Skin of body (tissue), 2 donors: ENCODE data around the gene IRAG1. TPM values are rescaled to one million over a fixed set of nuclear protein-coding genes. Genes with fewer than 3 reads are reported as not detected.

Experiments
- DNase-seq: peaks from one replicate; lab custom pipeline; 2025; lab: John Stamatoyannopoulos, UW
- total RNA-seq: library from RNA; depleted of rRNA; stranded (reverse); fragments of >200 nt; gene quantifications from one replicate; pipeline ENCODE4 v1.2.3, GENCODE V29; 2014

IRAG1 gene
- total RNA-seq, 1 donor from 2014 or later: 3.4 TPM

DNA sequence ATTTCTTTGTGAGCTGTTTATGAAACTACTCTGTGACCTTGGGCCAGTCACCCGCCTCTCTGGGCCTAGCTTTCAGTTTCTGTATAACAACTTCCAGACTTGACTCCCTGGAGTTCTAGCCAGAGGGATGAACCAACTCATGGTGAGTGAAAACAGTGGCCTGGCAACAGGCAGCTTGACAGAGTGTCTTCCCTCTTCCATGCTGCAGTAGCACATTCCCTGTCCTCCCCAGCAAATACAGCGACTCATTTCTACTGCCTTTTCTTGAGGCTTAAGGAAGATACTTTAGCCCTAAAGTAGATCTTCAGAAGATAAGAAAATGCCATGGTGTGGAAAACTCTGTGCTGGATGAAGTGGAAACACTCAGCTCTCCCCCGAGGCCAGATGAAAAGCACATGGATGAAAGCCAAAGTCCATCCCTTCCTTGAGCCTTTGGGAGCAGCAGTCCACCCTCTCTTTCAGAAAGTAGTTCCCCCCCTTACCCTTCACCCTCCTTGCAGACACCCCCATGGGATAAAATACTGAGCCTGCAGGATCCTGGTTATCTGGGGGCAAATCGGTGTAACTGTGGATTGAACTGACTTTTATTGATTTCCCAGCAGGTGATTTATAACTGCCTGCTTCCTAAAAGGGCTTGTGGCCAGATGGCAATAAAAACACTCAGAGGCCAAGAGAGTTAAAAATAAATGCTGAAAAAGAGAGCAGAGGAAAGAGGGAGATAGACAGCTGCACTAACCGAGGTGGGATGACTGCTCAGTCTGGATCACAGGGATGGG lies 24.1 kb downstream of the IRAG1 start:
- DNase-seq: no peak

GRCh38 chr11:10667521-10667885 lies 26.1 kb downstream of the IRAG1 start:
- no peak for DNase-seq

- no peak for DNase-seq
Observed at GRCh38 chr11:10666556-10667520, 26.7 kb downstream of the IRAG1 start.

- no peak for DNase-seq
Observed at GRCh38 chr11:10664496-10664895, 29.1 kb downstream of the IRAG1 start.

DNA sequence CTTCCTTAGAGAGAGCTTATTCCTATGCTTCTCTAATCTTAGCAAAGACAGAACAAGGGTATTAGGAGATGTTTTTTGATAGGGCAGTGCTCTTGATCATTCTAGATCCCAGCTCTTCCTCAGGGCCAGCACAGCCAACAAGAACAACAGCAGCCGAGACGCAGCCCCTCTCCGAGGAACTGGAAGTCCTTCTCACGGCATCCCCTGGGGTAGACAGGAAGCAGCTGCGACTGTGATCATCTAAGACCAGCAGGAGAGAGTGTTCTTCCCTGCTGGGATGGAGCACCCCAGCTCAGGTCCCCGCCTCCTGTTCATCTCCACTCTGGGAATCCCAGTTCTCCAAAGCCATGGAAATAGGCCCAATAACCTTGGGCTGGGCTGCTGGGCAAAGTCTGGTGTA lies 29.6 kb downstream of the IRAG1 start:
- DNase-seq: no peak

GRCh38 chr11:10663365-10663764 lies 30.2 kb downstream of the IRAG1 start:
- DNase-seq: no peak

- DNase-seq: no peak
Observed at GRCh38 chr11:10660323-10660722, 33.2 kb downstream of the IRAG1 start.

DNA sequence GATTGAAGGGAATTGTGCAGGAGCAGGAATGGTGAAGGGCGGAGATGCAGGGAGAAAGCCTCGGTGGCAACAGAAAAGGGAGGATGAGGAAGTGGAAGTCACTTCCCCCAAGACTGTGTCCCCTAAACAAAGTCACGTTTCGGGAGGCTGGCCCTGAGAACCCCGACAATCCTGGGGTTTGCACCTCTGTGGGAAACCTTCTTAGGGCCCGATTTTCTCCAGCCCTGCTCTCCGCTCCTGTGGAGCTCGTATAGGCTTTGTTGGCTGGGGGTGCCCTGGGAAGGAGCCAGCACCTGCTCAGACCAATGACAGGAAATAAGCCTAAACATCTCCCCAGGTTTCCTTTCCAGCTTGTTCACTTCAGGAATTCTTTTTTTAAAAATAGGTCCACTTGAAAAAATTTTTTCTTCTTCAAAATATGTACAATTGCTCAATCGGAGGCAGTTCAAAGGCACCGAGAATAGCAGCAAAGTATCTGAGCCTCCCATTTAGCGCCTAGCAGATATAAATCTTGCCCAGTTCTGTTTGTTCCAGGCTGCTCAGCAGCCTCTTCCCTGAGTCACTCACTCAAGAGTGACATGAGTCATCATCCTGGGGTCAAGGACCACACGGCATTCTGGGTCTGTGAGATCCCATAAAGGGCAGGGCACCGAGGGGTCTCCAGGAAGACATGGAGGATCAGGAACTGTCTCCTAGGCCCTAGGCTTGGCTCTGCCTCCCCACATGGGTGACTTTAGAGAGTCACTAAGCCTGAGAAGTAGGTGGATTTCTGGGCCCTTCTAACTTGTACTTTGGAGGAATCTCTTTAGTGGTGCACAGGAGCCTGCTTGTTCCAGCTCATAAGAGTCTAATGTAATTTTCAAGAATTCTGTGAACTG lies 34.0 kb downstream of the IRAG1 start:
- DNase-seq: no peak

- no peak for DNase-seq
Observed at GRCh38 chr11:10658621-10659338, 34.8 kb downstream of the IRAG1 start.

DNA sequence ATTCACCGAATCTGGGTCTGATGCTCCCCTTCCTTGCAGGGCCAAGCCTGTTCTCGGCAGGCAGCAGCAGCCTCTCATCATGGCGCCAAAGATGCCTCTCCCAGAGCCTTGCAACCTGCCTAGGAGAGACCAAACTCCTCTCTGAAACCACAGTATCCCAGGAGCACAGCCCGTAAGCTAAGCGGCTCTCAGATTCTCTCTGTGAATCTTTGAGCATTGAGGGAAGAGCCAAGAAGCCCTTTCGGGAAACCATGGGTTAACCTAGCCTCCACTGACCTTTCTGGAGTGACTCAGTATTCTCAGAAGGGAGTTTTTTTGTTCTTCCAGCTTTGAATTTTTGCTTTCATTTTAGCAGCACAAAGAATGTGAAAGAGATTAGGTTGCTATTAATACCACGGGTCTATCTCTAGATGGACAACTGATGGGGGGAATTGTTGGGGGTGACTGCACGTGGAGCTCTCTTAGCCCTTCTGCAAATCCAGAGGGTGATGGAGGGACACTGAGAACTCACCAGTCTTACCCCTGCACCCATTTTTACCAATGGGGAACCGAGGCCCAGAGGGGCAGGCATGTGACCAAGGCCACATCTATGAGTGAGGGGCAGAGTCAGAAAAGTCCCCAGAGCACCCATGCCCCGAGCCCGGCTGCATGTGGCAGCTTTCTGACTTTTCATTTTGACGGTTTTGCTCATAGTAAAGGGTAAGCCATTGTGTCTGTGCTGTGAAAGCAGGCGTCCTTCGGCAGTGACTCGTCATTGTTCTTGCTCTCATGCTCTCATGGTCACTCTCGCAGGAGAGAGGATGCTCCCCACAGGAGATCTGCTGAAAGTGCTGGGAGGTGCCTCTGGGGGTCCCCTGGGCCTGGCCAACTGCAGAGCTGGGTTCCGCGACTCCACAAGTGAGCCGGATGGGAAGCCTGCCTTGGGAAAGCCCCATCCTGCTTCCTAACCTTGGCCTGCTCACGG lies 36.0 kb downstream of the IRAG1 start:
- no peak for DNase-seq

GRCh38 chr11:10655943-10656576 lies 37.5 kb downstream of the IRAG1 start:
- DNase-seq: no peak

DNA sequence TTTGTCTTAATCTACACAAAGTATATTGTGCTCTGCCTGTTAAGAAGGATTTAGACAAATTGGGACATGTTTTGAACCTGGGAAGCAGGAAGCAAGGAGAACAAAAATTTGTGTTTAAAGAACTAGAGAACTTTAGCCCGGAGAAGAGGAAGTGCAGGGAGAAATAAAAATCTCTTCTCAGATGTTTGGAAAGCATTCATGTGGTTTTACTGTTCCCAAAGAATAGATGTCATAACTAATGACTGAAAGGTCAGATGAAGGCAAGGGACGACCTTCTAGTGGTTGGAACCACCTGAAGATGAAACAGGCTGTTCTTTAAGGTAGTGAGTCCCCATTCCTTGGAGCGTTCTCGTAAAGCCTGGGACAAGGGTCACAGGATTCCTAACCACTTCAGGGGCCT lies 38.3 kb downstream of the IRAG1 start:
- no peak for DNase-seq

DNA sequence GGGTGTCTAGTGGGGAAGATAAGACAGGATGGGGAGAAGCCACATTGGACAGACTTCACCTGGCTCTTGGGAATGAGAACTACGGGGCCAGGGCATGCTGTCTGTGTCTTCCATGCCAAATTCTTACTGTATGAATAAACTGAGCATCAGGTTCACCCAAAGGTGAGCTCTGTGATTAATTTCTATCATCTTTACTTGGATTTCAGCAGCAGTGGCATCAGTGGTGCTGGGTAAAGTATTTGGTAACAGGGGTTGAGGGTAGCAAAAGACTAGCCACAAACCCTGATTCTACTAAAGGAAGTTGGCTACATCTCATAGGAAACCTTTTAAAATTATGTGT lies 38.8 kb downstream of the IRAG1 start:
- no peak for DNase-seq

- no peak for DNase-seq
Observed at GRCh38 chr11:10653946-10654810, 39.4 kb downstream of the IRAG1 start.

DNA sequence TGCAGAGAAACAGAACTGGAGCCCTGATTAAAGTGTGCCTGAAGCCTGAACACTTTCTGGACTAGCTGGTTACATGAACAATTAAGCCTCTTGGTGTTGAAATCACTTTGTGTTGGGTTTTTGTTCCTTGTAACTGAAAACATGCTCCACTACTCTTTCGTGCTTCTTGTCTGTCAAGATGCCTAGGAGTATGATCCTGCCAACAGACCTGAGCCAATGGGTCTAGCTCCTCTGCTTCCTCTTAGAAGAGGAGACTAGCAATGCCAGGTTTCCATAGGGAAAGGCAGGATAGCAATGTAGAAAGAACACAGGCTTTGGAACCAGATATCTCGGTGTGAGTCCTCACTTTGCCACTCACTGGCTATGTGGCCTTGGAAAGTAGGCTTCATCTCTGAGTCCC lies 40.3 kb downstream of the IRAG1 start:
- no peak for DNase-seq

- DNase-seq: no peak
Observed at GRCh38 chr11:10651656-10652361, 41.7 kb downstream of the IRAG1 start.

GRCh38 chr11:10650630-10651029 lies 42.9 kb downstream of the IRAG1 start:
- no peak for DNase-seq

GRCh38 chr11:10650166-10650565 lies 43.4 kb downstream of the IRAG1 start:
- DNase-seq: no peak
